Heart left ventricle (tissue), 13 donors: ENCODE results near the gene C1orf116.

Experiments used
- CTCF ChIP-seq, 12 donors: fragments of 200-600 bp; sonication (generic) in 4 of 12; IDR thresholded peaks; one replicate each; pipeline versions ENCODE4 v1.5.0 to v1.8.0; 2018 to 2022; ENCODE audit warnings: antibody characterized with exemption in 12 of 12, mild to moderate bottlenecking in 5 of 12
- POLR2A ChIP-seq, 2 donors: fragments of 450-650 bp; IDR thresholded peaks; one replicate each; pipeline ENCODE4 v1.6.1; 2017; ENCODE audit warnings: antibody characterized with exemption in 2 of 2, mild to moderate bottlenecking in 2 of 2, moderate library complexity in 2 of 2
- donor health status: ischemic (EF 13 %, LVEDD 7.1; RV severe dilation, severe dysfunction).
- donor health status: DM: no; HTN: yes; CAD: no.
- donor health status: DM: no; HTN: no; CAD: no.
- donor health status: ischemic (EF 25% LVEDD 6.9; RV normal size, moderate dysfunction).
- donor health status: ischemic (EF 25% LVEDD 5.7; RV mildly dilated, moderate dysfunction).
- donor health status: ischemic (EF 35%, LVEDD 5.7; RV mildly dilated, moderate dysfunction).
- donor health status: nonischemic (EF 11% LVEDD 7.7; RV severe dilation, severe dysfunction).
- donor health status: DM: yes; HTN: yes; CAD: no.
- donor health status: PGD.
- donor health status: ischemic (EF 29% LVEDD 5.4; RV normal size, mild dysfunction).
- donor health status: nonischemic (EF 23%, LVEDD 6.1; RV moderate dilation, normal function).

GRCh38 chr1:207009945-207010344, 22.6 kb downstream of the C1orf116 start:
- no peak for TF ChIP-seq CTCF (IDR thresholded peaks at IDR 0.05)
- no peak for TF ChIP-seq POLR2A (IDR thresholded peaks at IDR 0.05)
